RWPE1 (cell line): ENCODE data around the gene KCNJ10.

ENCODE experiments used
- CTCF ChIA-PET: fragments of 350-600 bp; sonication (Branson Sonifier 250); formaldehyde crosslinking; extraction: SDS; loops from one replicate; lab custom pipeline; 2021; lab: Yijun Ruan, JAX
- POLR2A ChIA-PET: fragments of 400-600 bp; formaldehyde crosslinking; extraction: SDS; loops from one replicate; lab custom pipeline; 2020; ENCODE audit warnings: antibody characterized with exemption; ENCODE audit not compliant: low non-redundant PET; lab: Yijun Ruan, JAX
- DNase-seq: peaks from one replicate; pipeline ENCODE4 v3.0.0; 2012; ENCODE audit warnings: low spot score
- H3K27ac ChIP-seq: fragments of 450-650 bp; 2 replicates; pipeline ENCODE4 v1.5.1; 2017
- CTCF ChIP-seq: fragments of 450-650 bp; conservative IDR thresholded peaks from 2 replicates; pipeline ENCODE4 v1.5.1; 2017; ENCODE audit warnings: low read depth, mild to moderate bottlenecking

KCNJ10 gene

GRCh38 chr1:159979257-159979656 lies 90.7 kb downstream of the KCNJ10 start:
- POLR2A ChIA-PET = no interaction called here
- no peak overlapping the region for H3K27ac ChIP-seq
- no peak for TF ChIP-seq CTCF
- DNase-seq = no peak
- CTCF ChIA-PET = interaction anchor here (0.7 to 1.4 kb wide), 2 partner anchors 29 to 487 kb away, joined by 5 to 6 read pairs; no protein-coding TSS in a partner anchor

GRCh38 chr1:159978107-159978398 lies 91.9 kb downstream of the KCNJ10 start:
- DNase-seq = no peak
- TF ChIP-seq CTCF = no peak
- CTCF ChIA-PET = no interaction called here
- H3K27ac ChIP-seq = no peak overlapping the region
- POLR2A ChIA-PET = no interaction called here

- no peak overlapping the region for H3K27ac ChIP-seq
- CTCF ChIA-PET = interaction anchor here (0.9 kb wide), 1 partner anchor 14 kb away, joined by 4 read pairs; no protein-coding TSS in a partner anchor
- no peak for DNase-seq
- POLR2A ChIA-PET = interaction anchor here (0.9 kb wide), 1 partner anchor 32 kb away, joined by 3 read pairs; no protein-coding TSS in a partner anchor
- TF ChIP-seq CTCF = no peak
Measured at GRCh38 chr1:159977364-159978106, 92.4 kb downstream of the KCNJ10 start.

- DNase-seq = no peak
- TF ChIP-seq CTCF = no peak
- POLR2A ChIA-PET = no interaction called here
- no peak overlapping the region for H3K27ac ChIP-seq
- CTCF ChIA-PET = interaction anchor here (0.6 kb wide), 1 partner anchor 62 kb away, joined by 4 read pairs; no protein-coding TSS in a partner anchor
Measured at GRCh38 chr1:159974350-159974965, 95.5 kb downstream of the KCNJ10 start.

- H3K27ac ChIP-seq = no peak overlapping the region
- CTCF ChIA-PET = interaction anchor here (0.6 kb wide), 1 partner anchor 61 kb away, joined by 4 read pairs; no protein-coding TSS in a partner anchor
- POLR2A ChIA-PET = no interaction called here
- TF ChIP-seq CTCF = no peak
- DNase-seq = no peak
Measured at GRCh38 chr1:159973350-159973940, 96.5 kb downstream of the KCNJ10 start.

- POLR2A ChIA-PET = no interaction called here
- TF ChIP-seq CTCF = no peak
- no peak for DNase-seq
- CTCF ChIA-PET = interaction anchor here (1.1 kb wide), 1 partner anchor 33 kb away, joined by 4 read pairs; no protein-coding TSS in a partner anchor
- H3K27ac ChIP-seq = 0 out of 2 replicates have a peak overlapping the region, but pooled peaks have one; percentile 5
Measured at GRCh38 chr1:159972443-159973205, 97.3 kb downstream of the KCNJ10 start.
